ENCODE data around the gene FNIP2.

- no peak for TF ChIP-seq CTCF (IDR thresholded peaks at IDR 0.05)
- TF ChIP-seq POLR2A (IDR thresholded peaks at IDR 0.05) = no peak
Observed at GRCh38 chr4:158782551-158783360, 13.9 kb downstream of the FNIP2 start.
